ENCODE measurements around the gene SAMD11.
A peak's percentile ranks its signal among the peaks of the same experiment; 100 is the strongest.

SAMD11 gene

DNA sequence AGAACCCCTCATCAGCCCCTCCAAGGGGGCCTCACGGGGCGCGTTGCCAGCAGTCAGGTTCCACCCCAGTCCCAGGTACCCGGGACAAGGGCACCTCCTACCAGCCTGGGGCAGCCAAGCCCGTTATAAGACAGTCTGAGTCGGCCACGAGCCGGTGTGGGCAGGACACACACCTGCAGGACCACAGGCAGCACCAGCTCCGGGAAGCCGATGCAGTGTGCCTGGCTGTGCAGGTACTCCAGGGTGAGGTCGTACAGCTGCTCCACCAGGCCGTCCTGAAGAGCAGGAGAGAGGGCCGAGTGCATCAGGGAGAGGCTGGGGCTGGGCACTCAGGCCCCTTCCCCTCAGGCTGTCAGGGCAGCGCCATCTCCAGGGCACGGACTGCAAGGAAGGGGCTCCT is 24.2 kb downstream of the SAMD11 start:
- DNase-seq: no peak

- DNase-seq: no peak
Observed at GRCh38 chr1:950268-950667, 26.5 kb downstream of the SAMD11 start.

DNA sequence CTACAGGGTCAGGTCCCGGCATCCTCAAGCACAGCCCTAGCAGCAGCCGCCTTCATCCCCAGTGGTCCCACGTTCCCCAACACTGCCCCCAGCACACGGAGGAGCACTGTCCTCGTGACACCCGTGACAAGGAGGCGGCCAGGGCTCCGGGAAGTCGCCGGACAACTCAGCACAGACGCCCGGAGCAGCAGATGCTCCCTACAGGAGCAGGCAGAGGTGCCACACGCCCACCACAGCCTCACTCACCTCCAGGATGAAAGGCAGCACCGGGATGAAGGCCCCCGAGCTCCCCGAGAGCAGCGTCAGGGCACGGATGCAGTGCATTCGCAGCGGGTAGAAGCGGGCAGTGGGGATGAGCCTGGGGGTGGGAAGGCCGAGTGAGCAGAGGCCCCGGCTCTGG is 27.2 kb downstream of the SAMD11 start:
- DNase-seq: no peak

GRCh38 chr1:951364-951763 is 27.6 kb downstream of the SAMD11 start:
- DNase-seq: no peak

DNA sequence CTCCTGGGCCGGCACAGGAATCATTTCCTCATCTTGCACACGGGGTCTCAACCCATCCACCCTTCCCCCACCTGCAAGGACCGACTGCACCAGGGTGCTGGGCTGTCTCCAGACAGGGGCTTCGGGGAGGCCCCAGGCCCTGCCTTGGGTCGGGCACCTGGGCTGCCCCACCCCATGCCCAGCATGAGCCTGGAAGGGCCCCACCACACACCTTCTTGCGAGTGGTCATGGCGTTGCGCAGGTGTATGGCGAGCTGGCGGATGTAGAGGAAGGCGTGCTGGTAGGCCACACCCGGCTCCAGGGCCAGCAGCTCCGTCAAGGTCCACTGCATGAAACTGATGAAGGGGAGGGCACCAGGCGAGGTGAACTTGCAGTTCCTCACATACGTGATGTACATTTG is 28.5 kb downstream of the SAMD11 start:
- DNase-seq: no peak

DNA sequence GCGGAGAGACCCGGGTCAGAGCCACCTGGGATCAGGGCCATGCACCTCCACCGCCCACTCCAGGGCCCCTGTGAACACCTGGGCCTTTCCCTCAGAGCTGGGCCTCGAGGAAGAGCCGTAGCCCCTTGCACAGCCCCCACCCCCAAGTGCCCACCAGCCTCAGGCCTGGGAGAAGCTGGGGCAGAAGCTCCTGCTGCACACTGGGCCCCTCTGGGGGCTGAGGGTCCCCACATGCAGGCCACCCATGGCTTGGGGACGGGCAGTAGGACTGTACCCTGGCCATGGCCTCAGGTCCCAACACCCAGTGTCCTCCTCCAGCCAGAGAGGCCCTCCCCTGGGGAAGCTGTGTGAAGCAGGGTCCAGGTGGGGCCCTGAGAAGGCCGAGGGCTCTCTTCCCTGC is 28.9 kb downstream of the SAMD11 start:
- DNase-seq: no peak

DNA sequence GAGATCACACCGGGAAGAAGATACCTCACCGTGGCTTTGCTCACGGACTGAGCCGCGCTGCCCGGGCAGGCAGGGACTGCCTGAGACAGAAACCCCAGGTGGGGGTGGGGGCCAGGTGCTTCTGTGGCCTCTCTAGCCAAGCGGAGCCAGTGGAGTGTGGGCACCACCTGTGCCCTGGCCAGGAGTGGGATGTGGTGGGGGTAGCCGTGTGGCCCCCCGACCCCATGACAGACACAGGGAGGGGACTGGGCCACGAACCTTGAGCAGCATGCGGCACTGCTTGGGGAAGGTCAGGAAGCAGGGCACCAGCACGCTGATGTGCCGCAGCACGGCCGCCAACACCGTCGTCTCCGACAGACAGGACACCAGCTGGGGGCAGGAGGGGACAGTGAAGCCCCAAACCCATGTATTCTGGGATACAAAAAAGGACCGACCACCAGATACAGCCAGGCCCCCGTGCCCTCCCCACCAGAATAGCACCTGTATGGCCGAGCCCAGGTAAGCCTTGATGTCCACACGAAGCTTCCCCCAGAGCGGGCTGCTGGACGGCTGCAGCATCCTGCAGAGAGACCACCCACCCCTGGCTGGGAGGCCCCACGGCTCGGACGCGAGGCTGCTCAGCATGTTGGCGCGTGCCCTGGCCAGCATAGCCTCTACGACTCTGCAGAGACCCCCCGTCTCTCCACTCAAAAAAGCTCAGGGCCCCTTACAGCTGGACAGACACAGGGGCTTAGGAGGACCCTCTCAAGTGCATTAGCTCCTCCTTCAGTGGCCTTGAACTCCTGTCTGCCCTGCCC is 30.0 kb downstream of the SAMD11 start:
- no peak for DNase-seq

DNA sequence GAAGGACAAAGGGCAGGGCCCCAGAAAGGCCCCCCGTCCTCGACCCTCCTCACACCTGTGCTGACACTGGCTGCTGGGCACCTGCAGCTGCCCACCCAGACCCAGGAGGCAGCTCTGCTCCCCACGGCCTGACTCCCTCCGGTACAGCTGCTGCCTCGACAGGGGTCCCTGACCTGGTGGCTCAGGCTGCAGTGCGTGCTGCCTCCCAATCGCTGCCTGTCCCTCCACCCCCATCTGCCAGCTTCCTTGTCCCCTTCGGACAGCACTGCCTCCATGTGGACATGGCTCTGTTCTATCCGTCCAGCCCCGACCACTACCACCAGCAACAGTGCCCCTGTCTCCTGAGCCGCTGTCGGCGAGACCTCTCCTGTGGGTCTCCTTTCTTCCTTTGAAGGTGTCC is 31.2 kb downstream of the SAMD11 start:
- no peak for DNase-seq

DNA sequence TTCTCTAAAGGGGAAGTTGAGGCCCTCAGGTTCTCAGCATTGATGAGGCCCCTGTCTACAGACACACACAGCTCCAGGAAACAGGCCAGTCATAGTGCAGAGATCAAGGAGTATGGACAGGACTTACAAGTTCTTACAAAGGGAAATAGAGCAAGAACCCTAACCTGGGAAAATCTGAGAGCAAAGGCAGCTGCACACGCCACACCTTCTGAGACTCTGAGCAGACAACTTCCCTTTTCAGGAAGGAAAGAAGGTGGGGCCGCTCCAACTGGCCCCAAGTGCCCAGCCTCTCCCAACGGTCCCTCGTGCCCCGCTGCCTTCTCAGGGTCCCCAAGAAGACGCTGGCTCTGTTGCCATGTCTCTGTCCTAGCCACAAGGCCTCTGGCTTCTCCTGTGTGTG is 31.8 kb downstream of the SAMD11 start:
- DNase-seq: no peak

- DNase-seq: no peak
Observed at GRCh38 chr1:956636-957035, 32.9 kb downstream of the SAMD11 start.

- peak; percentile 97 for DNase-seq
Observed at GRCh38 chr1:958823-959730, 35.4 kb downstream of the SAMD11 start, which contains the start of gene NOC2L. Gene NOC2L (minus strand): TSS chr1:959256. CDS start chr1:959240, 16 bp downstream.

- DNase-seq: no peak
Observed at GRCh38 chr1:959731-960362, 36.1 kb downstream of the SAMD11 start.

DNA sequence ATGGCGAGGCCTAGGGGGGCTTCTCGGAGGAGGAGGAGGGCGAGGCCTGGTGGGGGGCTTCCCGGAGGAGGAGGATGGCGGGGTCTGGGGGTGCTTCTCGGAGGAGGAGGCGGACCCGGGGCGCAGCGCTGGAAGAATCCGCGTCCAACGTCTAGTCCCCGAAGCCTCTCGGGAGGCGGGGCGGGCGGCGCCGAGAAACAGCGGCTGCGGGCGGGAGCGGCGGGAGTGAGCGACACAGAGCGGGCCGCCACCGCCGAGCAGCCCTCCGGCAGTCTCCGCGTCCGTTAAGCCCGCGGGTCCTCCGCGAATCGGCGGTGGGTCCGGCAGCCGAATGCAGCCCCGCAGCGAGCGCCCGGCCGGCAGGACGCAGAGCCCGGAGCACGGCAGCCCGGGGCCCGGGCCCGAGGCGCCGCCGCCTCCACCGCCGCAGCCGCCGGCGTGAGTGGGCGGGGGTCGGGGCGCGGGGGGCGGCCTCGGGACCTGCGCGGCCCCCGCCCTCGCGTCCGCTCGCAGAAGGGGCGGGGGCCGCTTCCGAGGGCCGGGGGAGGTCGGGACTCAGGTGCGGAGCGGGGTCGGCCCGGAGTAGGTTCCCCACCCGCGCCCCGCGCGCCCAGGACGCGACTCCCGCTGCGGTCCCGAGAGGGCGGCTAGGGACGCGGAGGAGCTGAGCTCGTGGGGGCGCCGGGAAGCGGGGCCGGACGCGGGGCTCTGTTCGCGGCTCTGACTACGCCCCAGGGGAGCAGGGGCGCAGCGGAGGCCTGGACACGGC is 36.8 kb downstream of the SAMD11 start, which contains the start of gene KLHL17:
Gene KLHL17, plus strand, starts transcription at position 222 of the 769 bp plus-strand sequence. Its CDS starts 110 bp downstream, at position 332.
- peak; percentile 87 for DNase-seq

- DNase-seq: no peak
Observed at GRCh38 chr1:961132-961669, 37.5 kb downstream of the SAMD11 start.

GRCh38 chr1:962381-963300 is 38.9 kb downstream of the SAMD11 start:
- DNase-seq: no peak

DNA sequence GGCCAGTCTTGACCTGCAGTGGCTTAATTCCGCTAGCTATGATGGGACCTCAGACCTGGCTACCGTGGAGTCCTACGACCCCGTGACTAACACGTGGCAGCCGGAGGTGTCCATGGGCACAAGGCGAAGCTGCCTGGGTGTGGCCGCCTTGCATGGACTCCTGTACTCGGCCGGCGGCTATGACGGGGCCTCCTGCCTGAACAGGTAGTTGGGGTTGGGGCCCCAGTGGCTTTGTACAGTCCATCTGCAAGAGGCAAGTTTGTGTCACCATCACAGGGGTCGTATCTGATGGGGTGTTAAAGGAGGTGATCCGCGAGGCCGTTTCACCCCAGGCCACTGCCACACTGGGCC is 39.6 kb downstream of the SAMD11 start:
- DNase-seq: no peak

DNA sequence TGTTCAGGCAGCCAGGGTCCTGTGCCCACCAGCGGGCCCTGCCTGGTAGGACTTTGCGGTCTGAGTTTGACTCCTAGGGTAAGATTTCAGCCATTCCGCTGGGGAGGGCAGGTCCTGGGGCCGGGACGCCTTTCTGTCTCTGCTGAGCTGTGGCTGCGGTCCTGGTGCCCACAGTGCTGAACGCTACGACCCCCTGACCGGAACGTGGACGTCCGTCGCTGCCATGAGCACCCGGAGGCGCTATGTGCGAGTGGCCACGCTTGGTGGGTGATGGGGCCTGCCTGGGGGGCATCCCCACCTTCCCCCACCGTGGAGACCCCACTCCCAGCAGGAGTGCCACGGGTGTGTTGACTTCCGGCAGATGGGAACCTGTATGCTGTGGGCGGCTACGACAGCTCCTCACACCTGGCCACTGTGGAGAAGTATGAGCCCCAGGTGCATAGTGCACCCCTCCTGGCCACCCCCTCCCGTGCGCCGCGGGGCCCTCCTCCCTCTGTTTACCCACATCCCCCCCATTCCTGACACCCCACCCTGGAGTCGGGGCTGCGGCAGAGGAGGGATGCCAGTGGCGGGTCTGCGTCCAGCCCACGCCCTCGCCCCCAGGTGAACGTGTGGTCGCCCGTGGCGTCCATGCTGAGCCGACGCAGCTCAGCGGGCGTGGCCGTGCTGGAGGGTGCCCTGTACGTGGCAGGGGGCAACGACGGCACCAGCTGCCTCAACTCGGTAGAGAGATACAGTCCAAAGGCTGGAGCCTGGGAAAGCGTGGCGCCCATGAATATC is 40.2 kb downstream of the SAMD11 start:
- DNase-seq: no peak

DNA sequence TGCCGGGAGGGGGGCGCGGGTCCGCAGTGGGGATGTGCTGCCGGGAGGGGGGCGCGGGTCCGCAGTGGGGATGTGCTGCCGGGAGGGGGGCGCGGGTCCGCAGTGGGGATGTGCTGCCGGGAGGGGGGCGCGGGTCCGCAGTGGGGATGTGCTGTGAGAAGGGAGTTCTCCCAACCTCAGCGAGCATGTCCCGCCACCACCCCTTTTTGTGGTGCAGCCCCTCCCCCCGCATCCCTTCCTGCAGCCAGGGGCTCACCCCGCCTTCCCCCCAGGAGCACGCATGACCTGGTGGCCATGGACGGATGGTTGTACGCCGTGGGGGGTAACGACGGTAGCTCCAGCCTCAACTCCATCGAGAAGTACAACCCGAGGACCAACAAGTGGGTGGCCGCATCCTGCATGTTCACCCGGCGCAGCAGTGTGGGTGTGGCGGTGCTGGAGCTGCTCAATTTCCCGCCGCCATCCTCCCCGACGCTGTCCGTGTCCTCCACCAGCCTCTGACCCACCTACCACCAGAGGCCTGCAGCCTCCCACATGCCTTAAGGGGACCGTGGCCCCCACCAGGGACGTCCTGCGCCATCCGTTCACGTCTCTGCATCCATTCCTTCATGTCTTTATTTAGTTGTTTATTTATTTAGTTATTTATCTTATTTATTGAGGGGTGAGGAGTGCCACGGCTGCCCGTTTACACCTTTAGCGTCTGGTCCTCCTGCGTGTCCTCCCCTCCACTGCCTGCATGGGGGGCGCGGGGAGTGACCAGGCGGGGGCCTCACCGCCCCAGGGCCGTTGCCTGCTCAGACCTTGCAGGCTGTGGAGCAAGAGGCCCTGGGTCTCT is 41.2 kb downstream of the SAMD11 start:
- no peak for DNase-seq

DNA sequence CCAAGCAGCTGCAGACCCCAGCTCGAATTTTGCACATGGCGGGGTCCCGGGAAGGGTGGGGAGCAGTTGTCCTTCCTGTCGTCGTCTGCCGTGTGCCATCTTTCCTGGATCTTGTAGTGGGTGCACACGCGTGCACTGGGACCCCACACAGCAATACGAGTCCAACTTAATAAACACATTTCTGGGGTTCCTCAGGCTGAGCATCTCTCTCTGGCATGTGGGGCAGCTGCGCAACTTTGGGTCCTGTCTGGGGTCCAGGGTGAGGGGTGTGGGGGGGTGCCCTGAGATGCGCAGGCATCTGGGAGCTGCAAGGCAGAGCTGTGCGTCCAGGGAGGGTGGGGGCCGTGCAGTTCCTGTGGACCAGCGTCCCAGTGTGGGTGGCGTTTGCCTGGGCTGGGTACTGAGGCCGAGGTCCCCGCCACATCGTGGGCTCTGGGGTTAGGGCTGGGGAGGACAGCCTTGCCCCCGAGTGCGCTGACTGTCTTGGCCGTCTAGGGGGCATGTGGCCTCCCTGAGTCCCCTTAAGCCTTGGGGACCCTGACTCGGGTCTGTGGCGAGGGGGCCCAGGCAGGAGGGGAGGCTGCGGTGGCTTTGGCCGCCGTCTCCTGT is 41.9 kb downstream of the SAMD11 start:
- DNase-seq: no peak
